ENCODE measurements around the gene GPS1.

GRCh38 chr17:82106688-82107305 is 55.1 kb downstream of the GPS1 start:
- TF ChIP-seq, protein P1, sequence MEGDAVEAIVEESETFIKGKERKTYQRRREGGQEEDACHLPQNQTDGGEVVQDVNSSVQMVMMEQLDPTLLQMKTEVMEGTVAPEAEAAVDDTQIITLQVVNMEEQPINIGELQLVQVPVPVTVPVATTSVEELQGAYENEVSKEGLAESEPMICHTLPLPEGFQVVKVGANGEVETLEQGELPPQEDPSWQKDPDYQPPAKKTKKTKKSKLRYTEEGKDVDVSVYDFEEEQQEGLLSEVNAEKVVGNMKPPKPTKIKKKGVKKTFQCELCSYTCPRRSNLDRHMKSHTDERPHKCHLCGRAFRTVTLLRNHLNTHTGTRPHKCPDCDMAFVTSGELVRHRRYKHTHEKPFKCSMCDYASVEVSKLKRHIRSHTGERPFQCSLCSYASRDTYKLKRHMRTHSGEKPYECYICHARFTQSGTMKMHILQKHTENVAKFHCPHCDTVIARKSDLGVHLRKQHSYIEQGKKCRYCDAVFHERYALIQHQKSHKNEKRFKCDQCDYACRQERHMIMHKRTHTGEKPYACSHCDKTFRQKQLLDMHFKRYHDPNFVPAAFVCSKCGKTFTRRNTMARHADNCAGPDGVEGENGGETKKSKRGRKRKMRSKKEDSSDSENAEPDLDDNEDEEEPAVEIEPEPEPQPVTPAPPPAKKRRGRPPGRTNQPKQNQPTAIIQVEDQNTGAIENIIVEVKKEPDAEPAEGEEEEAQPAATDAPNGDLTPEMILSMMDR (IDR thresholded peaks at IDR 0.05; ENCODE audit: borderline replicate concordance, extremely low read depth, low read length, poor library complexity, severe bottlenecking), result no peak
- no peak for TF ChIP-seq EZH2 (IDR thresholded peaks at IDR 0.05; ENCODE audit: borderline replicate concordance, low read depth, low read length, severe bottlenecking)
